ENCODE results near the gene PNMA6A. TPM values are rescaled to one million over a fixed set of nuclear protein-coding genes. Genes with fewer than 3 reads are reported as not detected.

PNMA6A gene
- total and polyA plus RNA-seq, 2 of the 4 experiments (the other 2 are of a cell fraction), result 0.18 to 0.21 TPM

GRCh38 chrX:153059191-153060094 is 12.8 kb upstream of the PNMA6A start:
- in situ Hi-C loops (cut with MboI; ENCODE audit: low sequenced_read_pairs) (no loop called here), intact Hi-C loops (cut with micrococcal nuclease) (no loop called here), dilution Hi-C loops (cut with HindIII; ENCODE audit: low sequenced_read_pairs, unreplicated experiment) (no loop called here)
- Histone ChIP-seq H3K27ac (ENCODE audit: insufficient read depth, low read length) (no peak overlapping the region), H3K9me3 (ENCODE audit: control insufficient read depth, insufficient read depth, low read length) (peaks cover 4% of the 10 kb centered on the region; the same call in 1 of the 2 replicates), H3K4ac (ENCODE audit: low read depth, low read length) (no peak overlapping the region), H2AFZ (replicated peaks; ENCODE audit: low read length, poor library complexity) (no peak overlapping the region), H3K56ac (ENCODE audit: extremely low read depth, insufficient read depth, low read length) (no peak overlapping the region), H3K36me3 (ENCODE audit: control insufficient read depth, insufficient read depth, low read length) (no peaks in the 10 kb centered on the region), H2AK5ac (ENCODE audit: low read depth, low read length) (no peak overlapping the region), H3K14ac (replicated peaks; ENCODE audit: low read depth, low read length) (no peak overlapping the region), H4K8ac (ENCODE audit: low read depth in 2 of 2, low read length in 2 of 2) (no peak overlapping the region), H3K9me1 (ENCODE audit: insufficient read depth, low read length) (no peaks in the 10 kb centered on the region), H2BK120ac (ENCODE audit: low read depth, low read length) (no peak overlapping the region), H2BK15ac (ENCODE audit: low read depth, low read length) (no peak overlapping the region), H4K91ac (ENCODE audit: insufficient read depth, low read depth, low read length) (no peak overlapping the region), H3K4me2 (ENCODE audit: low read depth, low read length) (no peak overlapping the region), H3K27me3 (ENCODE audit: control insufficient read depth, insufficient read depth, low read length) (peaks cover 20% of the 10 kb centered on the region), H2BK5ac (ENCODE audit: low read depth, low read length, poor library complexity, severe bottlenecking) (no peak overlapping the region), H3K4me3 (ENCODE audit: insufficient read depth, low read depth, low read length) (no peak overlapping the region), H3K9ac (ENCODE audit: low read depth, low read length) (no peak overlapping the region), H4K5ac (ENCODE audit: low read depth, low read length) (no peak overlapping the region), H2AK9ac (replicated peaks; ENCODE audit: low read depth, low read length, poor library complexity) (no peak overlapping the region), H3K79me1 (ENCODE audit: low read depth in 1 of 2, low read length in 2 of 2) (no peaks in the 10 kb centered on the region), H3K4me1 (ENCODE audit: control insufficient read depth, insufficient read depth, low read length) (peaks cover 1% of the 10 kb centered on the region; the same call in 1 of the 2 replicates), H4K20me1 (ENCODE audit: insufficient read depth, low read length) (no peaks in the 10 kb centered on the region), H2BK20ac (ENCODE audit: low read depth, low read length) (no peak overlapping the region), H3K23ac (ENCODE audit: low read depth, low read length) (no peak overlapping the region), H3K18ac (ENCODE audit: low read depth, low read length) (no peak overlapping the region)
- CTCF ChIA-PET, result no interaction called here
- no TSS peak for BruUV-seq (replicated peaks)
- POLR2A ChIA-PET (ENCODE audit: unreplicated experiment), result no interaction called here
- TF ChIP-seq MXI1 (IDR thresholded peaks at IDR 0.05; ENCODE audit: borderline replicate concordance, low read depth, low read length) (no peak), USF2 (IDR thresholded peaks at IDR 0.05; ENCODE audit: low read depth, low read length) (no peak), POLR2A (IDR thresholded peaks at IDR 0.05; ENCODE audit: low read depth, low read length) (no peak), CHD1 (IDR thresholded peaks at IDR 0.05; ENCODE audit: low read depth, low read length) (no peak), ELK1 (IDR thresholded peaks at IDR 0.05; ENCODE audit: borderline replicate concordance, low read depth, low read length) (no peak), BHLHE40 (IDR thresholded peaks at IDR 0.05; ENCODE audit: low read depth, low read length) (no peak), NFE2L2 (IDR thresholded peaks at IDR 0.05; ENCODE audit: low read depth, low read length) (no peak), RAD21 (IDR thresholded peaks at IDR 0.05; ENCODE audit: low read length) (no peak)
- DNase-seq (no peak), ATAC-seq (ENCODE audit: low read depth) (no peak)
- WGBS, 2 experiments (ENCODE audit: extremely low coverage in 2 of 2, insufficient read length in 1 of 2), result 67% methylated on average over 3 of the region's 18 CpGs; no CpG with 5 or more reads in 1 of the 2 experiments
